ENCODE results near the gene KCNC1. TPM values are rescaled to one million over a fixed set of nuclear protein-coding genes. Genes with fewer than 3 reads are reported as not detected.

Gene KCNC1
- polyA plus RNA-seq, 2 of the 4 experiments (the other 2 are of a cell fraction): 0.08 TPM; not detected in 1

- no peak overlapping the region for H3K27ac ChIP-seq
- H3K4me1 ChIP-seq: 0 out of 3 replicates have a peak, but pooled peaks cover 3% of the 10 kb centered on the region
- TF ChIP-seq HEYL (CRISPR knock-in tag; IDR thresholded peaks at IDR 0.05) (no peak), BHLHE40 (IDR thresholded peaks at IDR 0.05; ENCODE audit: low read depth, low read length) (no peak)
- H3K4me3 ChIP-seq: no peak overlapping the region
- no peak for DNase-seq (ENCODE audit: low read depth in 1 of 2, low spot score in 1 of 2)
- POLR2A ChIA-PET: no interaction called here
- 75% methylated on average over 2 of the region's 3 CpGs for WGBS (ENCODE audit: missing lambda C conversion rate)
- H3K9me3 ChIP-seq: no peaks in the 10 kb centered on the region
- no peak for FAIRE-seq
- CTCF ChIA-PET: no interaction called here
- ATAC-seq: no peak
- no peak overlapping the region for H3K4me2 ChIP-seq
Measured at GRCh38 chr11:17775035-17775348, 40.4 kb downstream of the KCNC1 start.

DNA sequence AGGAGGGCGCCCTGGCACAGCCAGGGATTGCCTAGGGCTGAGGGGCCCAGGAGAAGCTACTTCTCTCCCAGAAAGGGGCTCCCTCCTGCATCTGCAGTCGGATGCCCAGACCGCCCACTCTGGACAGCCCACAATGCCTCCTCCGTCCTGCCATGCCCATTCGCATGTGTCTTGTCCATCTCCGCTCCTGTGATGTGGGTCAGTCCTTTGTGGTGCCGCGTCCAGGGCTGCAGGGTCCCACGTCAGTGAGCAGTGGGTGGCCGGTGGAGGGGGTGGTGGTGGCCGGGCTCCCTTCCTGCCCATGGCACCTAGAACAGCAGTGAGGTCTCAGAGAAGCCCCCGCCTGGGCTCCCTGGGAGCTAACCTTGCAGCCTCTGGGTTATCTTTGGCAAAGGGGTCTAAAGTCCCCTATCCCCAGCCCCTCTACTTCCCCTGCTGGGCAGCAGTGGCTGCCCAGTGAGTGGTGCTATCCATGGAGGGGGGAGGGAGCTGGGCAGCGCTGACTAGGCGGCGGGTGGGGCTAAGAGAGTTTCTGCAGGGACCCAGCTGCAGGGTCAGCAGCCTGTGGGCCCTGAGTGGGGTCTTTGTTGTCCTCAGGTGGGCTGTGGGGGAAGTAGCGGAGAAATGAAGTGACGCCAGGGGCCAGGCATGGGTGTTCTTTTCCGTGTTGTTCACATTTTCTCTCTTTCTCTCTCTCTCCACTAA is 41.1 kb downstream of the KCNC1 start:
- ChIA-PET POLR2A (no interaction called here), CTCF (interaction anchor here (2.0 kb wide), 1 partner anchor 44 kb away, joined by 5 read pairs; no protein-coding TSS in a partner anchor)
- FAIRE-seq (no peak), ATAC-seq (no peak), DNase-seq (ENCODE audit: low read depth in 1 of 2, low spot score in 1 of 2) (no peak)
- no peak overlapping the region for H3K4me3 ChIP-seq
- WGBS (ENCODE audit: missing lambda C conversion rate): 41% methylated on average over 15 of the region's 18 CpGs
- H3K9me3 ChIP-seq: no peaks in the 10 kb centered on the region
- no peak overlapping the region for H3K27ac ChIP-seq
- no peak overlapping the region for H3K4me2 ChIP-seq
- TF ChIP-seq NFE2L2 (conservative IDR thresholded peaks at IDR 0.05; ENCODE audit: low read length) (no peak), EP300 (IDR thresholded peaks at IDR 0.05) (no peak), POLR2AphosphoS2 (conservative IDR thresholded peaks at IDR 0.05; ENCODE audit: low read length) (no peak), TFCP2L1 (CRISPR knock-in tag; IDR thresholded peaks at IDR 0.05) (no peak), HOXB5 (CRISPR knock-in tag; IDR thresholded peaks at IDR 0.05) (no peak), NR3C1 (IDR thresholded peaks at IDR 0.05) (no peak), CEBPB (IDR thresholded peaks at IDR 0.05) (no peak)
- no peaks in the 10 kb centered on the region for H3K4me1 ChIP-seq

- H3K4me3 ChIP-seq: no peak overlapping the region
- POLR2A ChIA-PET: no interaction called here
- ATAC-seq: no peak
- H3K4me2 ChIP-seq: no peak overlapping the region
- FAIRE-seq: no peak
- 13% methylated on average over 7 of the region's 15 CpGs for WGBS (ENCODE audit: missing lambda C conversion rate)
- DNase-seq (ENCODE audit: low read depth in 1 of 2, low spot score in 1 of 2): no peak
- CTCF ChIA-PET: interaction anchor here (2.0 kb wide), 1 partner anchor 45 kb away, joined by 5 read pairs; no protein-coding TSS in a partner anchor
- no peaks in the 10 kb centered on the region for H3K4me1 ChIP-seq
- TF ChIP-seq MAZ (IDR thresholded peaks at IDR 0.05; ENCODE audit: borderline replicate concordance, low read depth, low read length) (no peak), BHLHE40 (IDR thresholded peaks at IDR 0.05; ENCODE audit: low read depth, low read length) (no peak), MAX (IDR thresholded peaks at IDR 0.05) (no peak), CBX2 (IDR thresholded peaks at IDR 0.05; ENCODE audit: borderline replicate concordance, low read depth) (no peak), KDM5A (IDR thresholded peaks at IDR 0.05) (no peak), ZC3H11A (IDR thresholded peaks at IDR 0.05) (no peak), HDAC2 (IDR thresholded peaks at IDR 0.05) (no peak), TFCP2L1 (CRISPR knock-in tag; IDR thresholded peaks at IDR 0.05) (no peak), RAD21 (conservative IDR thresholded peaks at IDR 0.05 in 1 of 2, IDR thresholded peaks at IDR 0.05 in 1 of 2) (no peak), RCOR1 (IDR thresholded peaks at IDR 0.05; ENCODE audit: low read depth, low read length) (no peak), CBX8 (IDR thresholded peaks at IDR 0.05) (no peak), SMC3 (IDR thresholded peaks at IDR 0.05) (no peak), HEYL (CRISPR knock-in tag; IDR thresholded peaks at IDR 0.05) (no peak)
- TF ChIP-seq, protein P1, sequence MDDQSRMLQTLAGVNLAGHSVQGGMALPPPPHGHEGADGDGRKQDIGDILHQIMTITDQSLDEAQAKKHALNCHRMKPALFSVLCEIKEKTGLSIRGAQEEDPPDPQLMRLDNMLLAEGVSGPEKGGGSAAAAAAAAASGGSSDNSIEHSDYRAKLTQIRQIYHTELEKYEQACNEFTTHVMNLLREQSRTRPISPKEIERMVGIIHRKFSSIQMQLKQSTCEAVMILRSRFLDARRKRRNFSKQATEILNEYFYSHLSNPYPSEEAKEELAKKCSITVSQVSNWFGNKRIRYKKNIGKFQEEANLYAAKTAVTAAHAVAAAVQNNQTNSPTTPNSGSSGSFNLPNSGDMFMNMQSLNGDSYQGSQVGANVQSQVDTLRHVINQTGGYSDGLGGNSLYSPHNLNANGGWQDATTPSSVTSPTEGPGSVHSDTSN (IDR thresholded peaks at IDR 0.05): no peak
- no peak overlapping the region for H3K27ac ChIP-seq
- no peaks in the 10 kb centered on the region for H3K9me3 ChIP-seq
Measured at GRCh38 chr11:17776212-17776875, 41.8 kb downstream of the KCNC1 start.

All from A549 (cell line).